Bronchial epithelial cell (primary cell): ENCODE data around the gene ZFAND5. TPM values are rescaled to one million over a fixed set of nuclear protein-coding genes. Genes with fewer than 3 reads are reported as not detected.
A peak's percentile ranks its signal among the peaks of the same experiment; 100 is the strongest.

ENCODE experiments used
- DNase-seq: peaks from one replicate; pipeline ENCODE4 v3.0.0-alpha.2; 2010; ENCODE audit warnings: low read depth
- FAIRE-seq: peaks from 2 replicates; lab custom pipeline; 2011; peaks lifted over from hg19 to GRCh38; lab: Jason Lieb, UNC
- H3K27me3 ChIP-seq: 2 replicates; pipeline ENCODE4 v1.5.1; 2011; ENCODE audit warnings: low read length; ENCODE audit not compliant: control insufficient read depth, insufficient read depth
- H3K36me3 ChIP-seq: 2 replicates; pipeline ENCODE4 v1.5.1; 2011; ENCODE audit warnings: low read length; ENCODE audit not compliant: control insufficient read depth, insufficient read depth
- H3K4me3 ChIP-seq: 2 replicates; pipeline ENCODE4 v1.5.1; 2011; ENCODE audit warnings: mild to moderate bottlenecking, low read depth, low read length, control low read depth
- total RNA-seq: library from RNA; depleted of rRNA; stranded (reverse); fragments of >200 nt; gene quantifications from 2 replicates; pipeline ENCODE4 v1.2.1, GENCODE V29; 2014
- TF ChIP-seq, protein P1 (sequence below): IDR thresholded peaks from 2 replicates; pipeline ENCODE4 v1.5.1; 2011; ENCODE audit warnings: mild to moderate bottlenecking, moderate library complexity, low read length, control low read depth, inconsistent platforms; ENCODE audit not compliant: insufficient read depth, severe bottlenecking

Gene ZFAND5
- total RNA-seq, 1 donor from 2014 or later: 36.1 TPM

DNA sequence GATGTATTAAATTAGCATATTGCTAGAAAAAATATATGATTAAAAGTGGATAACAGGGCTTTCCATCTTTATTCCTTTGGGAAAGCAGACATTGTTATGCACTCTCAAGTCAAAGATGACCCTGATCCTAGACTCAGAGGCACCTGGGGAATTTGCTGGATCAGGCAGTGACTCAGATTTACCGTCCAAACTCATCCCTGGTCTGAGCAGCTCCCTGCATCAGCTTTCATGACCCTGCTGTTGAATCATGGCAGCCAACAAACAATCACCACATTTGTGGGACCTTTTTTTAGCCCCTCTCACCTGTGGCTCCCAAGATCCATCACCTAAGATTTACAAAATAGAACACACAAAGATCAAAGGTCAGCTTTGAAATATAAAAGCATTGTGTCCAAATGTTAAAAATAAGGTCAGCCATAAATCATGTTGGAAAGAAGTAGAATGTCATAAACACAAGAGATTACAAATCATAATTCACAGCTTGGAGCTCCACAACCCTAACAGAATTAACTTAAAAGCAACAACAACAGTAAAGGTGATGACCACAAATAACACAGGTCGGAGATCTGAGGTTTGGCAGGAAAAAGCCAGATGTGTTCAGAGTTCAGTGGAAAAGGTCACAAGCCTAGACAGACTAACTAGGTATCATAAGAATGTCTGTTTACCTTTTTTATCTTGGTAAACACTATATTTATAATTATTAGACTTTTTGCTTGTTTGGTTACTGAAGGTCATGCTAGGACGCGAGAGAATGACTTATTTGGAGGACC, 55.5 kb downstream of the ZFAND5 start:
- no peaks in the 10 kb centered on the region for H3K27me3 ChIP-seq
- no peaks in the 10 kb centered on the region for H3K36me3 ChIP-seq
- H3K4me3 ChIP-seq: no peak overlapping the region
- peak; percentile 76 for DNase-seq
- no peak for FAIRE-seq
- TF ChIP-seq, protein P1, sequence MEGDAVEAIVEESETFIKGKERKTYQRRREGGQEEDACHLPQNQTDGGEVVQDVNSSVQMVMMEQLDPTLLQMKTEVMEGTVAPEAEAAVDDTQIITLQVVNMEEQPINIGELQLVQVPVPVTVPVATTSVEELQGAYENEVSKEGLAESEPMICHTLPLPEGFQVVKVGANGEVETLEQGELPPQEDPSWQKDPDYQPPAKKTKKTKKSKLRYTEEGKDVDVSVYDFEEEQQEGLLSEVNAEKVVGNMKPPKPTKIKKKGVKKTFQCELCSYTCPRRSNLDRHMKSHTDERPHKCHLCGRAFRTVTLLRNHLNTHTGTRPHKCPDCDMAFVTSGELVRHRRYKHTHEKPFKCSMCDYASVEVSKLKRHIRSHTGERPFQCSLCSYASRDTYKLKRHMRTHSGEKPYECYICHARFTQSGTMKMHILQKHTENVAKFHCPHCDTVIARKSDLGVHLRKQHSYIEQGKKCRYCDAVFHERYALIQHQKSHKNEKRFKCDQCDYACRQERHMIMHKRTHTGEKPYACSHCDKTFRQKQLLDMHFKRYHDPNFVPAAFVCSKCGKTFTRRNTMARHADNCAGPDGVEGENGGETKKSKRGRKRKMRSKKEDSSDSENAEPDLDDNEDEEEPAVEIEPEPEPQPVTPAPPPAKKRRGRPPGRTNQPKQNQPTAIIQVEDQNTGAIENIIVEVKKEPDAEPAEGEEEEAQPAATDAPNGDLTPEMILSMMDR: no peak

DNA sequence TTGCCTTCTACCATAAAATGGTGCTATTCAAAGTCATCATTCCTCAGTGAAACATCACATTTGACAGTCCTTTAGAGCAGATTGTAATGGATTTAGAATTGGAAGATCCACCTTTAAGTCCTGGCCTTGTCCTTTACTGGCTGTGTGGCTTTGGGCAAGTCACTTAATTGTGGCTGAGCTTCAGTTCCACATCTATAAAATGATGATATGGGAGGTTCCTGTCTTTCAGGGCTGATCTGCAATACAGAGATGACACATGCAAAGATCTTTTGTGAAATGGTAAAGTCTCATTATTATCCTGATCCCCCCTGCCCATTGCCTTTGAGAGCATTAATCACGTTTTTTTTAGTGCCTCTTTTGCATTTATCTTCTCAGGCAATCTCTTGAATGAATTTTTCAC, 58.2 kb downstream of the ZFAND5 start:
- Histone ChIP-seq H3K27me3 (no peaks in the 10 kb centered on the region), H3K4me3 (no peak overlapping the region), H3K36me3 (no peaks in the 10 kb centered on the region)
- TF ChIP-seq, protein P1: no peak
- FAIRE-seq (no peak), DNase-seq (no peak)

DNA sequence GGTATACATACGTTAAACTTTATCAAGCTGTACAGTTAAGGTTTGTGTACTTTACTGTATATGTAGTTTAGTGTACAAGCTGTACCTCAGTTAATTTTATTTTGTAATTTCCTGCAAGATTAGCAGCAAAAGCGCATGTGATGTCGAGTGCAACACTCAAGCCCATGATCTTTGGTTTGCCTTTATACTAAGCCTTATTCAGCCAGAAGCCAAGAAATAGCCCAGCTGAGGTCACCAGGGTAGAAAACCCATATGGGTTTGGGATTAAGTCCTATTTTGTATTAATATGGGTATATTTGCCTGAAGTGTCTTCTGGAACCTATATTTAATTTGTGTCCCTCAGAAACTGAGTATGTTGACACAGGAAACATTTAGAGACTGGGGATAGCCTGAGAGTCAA, 59.3 kb downstream of the ZFAND5 start:
- peak overlapping the region; percentile 34 for H3K4me3 ChIP-seq
- no peak for FAIRE-seq
- DNase-seq: no peak
- no peaks in the 10 kb centered on the region for H3K27me3 ChIP-seq
- no peaks in the 10 kb centered on the region for H3K36me3 ChIP-seq
- TF ChIP-seq, protein P1: no peak

DNA sequence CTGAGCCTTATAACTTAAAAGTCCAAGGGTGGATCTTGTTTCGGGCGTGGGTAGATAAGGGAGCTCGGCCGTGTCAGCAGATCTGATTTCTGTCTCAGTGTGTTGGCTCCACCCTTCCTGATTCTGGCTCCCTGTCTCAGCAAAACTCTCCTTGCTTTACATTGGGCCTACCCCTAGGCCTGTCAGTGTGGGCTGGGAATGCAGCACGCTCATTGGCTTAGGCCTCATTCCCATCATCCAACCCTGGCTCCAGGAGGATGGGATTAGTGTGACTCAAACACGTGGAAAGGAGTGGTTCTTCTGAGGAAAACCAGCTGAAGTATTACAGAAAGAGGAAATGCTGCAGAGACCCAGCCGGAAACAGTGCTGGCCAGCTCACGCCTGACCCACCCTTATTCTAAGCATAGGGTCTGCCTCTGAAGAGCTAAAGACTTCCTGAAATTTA, 59.9 kb downstream of the ZFAND5 start:
- DNase-seq: peak; percentile 99
- Histone ChIP-seq H3K36me3 (no peaks in the 10 kb centered on the region), H3K27me3 (no peaks in the 10 kb centered on the region), H3K4me3 (peak overlapping the region; percentile 34)
- FAIRE-seq: peak; percentile 88
- TF ChIP-seq, protein P1: no peak

DNA sequence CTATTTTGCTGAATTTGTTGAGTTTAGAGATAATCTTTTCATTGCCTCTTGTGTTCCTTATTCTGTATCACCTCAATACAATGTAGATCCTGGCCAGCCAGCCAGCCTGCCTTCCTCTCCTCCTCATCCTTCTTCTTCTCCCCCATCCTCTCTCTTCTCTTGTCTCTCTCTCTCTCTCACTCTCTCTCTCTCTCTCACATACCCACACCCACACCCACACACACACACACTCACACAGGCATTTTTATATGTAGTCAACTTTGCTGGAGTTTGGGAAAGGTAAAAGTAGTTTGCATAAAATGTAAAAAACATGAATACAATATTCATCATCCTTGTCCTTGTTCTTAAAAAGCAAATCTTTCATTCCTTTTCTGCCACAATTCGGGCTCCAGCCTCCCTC, 60.5 kb downstream of the ZFAND5 start:
- Histone ChIP-seq H3K27me3 (no peaks in the 10 kb centered on the region), H3K4me3 (peak overlapping the region; percentile 19), H3K36me3 (no peaks in the 10 kb centered on the region)
- TF ChIP-seq, protein P1: no peak
- no peak for DNase-seq
- FAIRE-seq: no peak

Other genes starting within 250 kb of the ZFAND5 start
- gene GDA, start 215.8 kb downstream of the ZFAND5 start, total RNA-seq: 1.8 and 4.4 TPM in 2 replicates
- 1.0 TPM in 1 of 2 replicates, not detected in the other for gene TMC1, start 156.4 kb upstream of the ZFAND5 start, total RNA-seq